HG03432 (cell line): ENCODE results near the gene GAS6.

Experiments used
- ATAC-seq: cut with Tn5 transposase; IDR thresholded peaks from one replicate; pipeline ENCODE4 v1.9.1; 2021; ENCODE audit warnings: mild to moderate bottlenecking, moderate library complexity; ENCODE audit not compliant: unreplicated experiment

Gene GAS6

DNA sequence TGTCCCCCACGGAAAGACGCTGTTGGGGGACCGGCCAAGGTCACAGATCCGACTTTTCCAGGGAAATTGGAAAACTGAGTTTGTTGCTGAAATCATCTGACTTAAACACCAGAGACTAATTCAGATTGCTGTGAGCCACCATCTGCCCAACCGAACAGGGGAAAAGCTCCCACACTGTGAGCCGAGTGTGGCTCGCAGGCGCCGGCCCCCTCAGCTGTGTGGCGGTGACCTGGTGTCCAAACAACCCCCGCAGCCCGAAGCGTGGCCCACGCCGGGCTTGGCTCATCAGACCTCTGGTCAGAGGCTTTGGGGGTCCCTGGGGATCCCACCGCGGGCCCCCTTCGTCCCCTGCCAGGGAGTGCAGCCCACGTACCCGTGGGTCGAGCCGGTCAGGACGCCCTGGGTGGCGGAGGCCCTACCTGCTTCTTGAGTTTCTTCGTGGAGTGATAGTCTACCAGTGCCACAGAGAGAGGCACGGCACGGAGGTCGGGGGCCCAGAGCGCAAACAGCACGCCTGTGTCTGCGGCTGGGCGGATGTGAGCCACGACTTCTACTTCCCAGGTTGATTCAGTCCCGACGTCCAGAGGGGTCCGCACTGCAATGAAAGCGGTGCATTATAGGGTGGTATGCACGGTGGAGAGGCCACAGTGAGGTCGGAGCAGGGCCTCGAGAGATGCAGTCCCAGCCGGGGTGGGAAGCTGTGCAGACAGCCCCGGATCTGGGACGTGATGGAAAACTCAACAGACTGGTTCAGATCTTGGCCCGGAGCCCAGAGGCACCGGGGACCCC is 40.7 kb downstream of the GAS6 start:
- no peak for ATAC-seq

DNA sequence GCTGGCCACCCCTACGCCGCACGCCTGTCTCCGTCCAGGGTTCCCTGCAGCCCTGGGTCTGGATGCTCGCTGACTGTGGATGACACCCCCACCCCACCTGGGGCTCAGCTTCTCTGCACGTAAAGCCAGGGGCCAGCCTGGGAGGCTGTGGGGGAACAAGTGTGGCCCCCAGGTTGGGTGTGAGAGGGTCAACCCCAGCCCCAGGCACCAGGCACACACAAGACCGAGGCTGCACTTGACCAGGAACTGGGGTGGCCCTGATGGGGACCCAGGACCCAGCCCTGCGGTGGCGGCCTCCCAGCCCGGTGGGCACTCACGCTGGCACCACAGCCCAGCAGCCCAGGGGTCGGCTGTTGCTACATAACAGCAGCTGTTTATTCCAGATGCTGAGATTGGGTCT is 41.6 kb downstream of the GAS6 start:
- no peak for ATAC-seq

DNA sequence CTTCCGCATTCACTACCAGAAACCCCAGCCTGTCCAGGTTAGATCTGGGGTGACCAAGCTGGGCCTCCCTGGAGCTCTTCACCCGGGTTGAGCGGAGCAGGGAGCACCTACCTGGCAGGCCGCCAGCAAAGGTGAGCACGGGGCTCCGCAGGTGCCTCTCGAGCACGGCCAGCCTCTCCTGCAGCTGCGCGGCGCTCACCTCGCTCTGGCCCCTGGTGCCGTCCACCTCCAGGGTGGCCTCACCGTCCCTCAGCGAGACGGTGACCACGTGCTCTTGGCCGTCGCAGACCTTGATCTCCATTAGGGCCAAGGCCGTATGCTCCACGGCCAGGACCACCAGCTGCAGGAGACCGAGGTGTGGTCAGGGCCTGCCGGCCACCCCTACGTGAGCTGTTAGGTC is 42.0 kb downstream of the GAS6 start:
- no peak for ATAC-seq

DNA sequence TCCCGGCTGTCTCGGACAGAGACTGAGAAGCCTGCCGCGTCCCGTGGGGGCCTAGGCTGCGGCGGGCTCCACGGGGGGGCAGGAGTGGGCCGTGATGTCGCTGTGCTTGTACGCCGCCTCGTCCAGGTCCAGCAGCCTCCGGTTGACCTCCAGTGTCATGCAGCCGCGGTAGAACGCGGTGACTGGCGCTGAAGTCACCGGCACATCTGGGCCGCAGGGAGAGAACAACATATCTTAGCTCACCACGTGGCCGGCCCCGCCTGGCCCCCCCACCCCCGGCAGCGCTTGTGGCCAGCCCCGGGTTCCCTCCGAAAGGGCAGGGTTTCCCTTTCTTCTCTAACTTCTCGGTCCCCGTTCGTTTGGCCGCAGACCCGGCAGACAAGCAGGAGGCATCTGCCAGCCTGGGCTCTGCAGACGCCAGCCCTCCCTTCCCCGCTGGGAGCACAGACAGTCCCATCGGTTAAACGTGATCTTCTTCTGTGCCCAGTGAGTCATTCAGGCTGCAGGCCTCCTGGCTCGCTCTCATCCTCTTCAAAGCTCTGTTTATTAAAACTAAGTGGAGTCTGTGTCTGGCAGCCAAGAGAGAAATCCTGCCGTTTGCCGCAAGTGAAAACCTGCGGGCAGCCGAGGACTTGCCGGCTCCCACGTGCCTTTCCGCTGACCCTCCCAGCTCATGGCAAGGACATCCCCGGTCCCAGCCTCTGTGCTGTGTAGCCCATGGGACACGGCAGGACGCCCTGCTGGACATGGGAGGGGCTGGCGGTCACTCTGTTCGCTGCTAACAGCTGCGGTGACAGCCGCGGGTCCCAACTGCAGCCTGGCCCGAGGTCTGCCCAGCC is 42.8 kb downstream of the GAS6 start:
- no peak for ATAC-seq

DNA sequence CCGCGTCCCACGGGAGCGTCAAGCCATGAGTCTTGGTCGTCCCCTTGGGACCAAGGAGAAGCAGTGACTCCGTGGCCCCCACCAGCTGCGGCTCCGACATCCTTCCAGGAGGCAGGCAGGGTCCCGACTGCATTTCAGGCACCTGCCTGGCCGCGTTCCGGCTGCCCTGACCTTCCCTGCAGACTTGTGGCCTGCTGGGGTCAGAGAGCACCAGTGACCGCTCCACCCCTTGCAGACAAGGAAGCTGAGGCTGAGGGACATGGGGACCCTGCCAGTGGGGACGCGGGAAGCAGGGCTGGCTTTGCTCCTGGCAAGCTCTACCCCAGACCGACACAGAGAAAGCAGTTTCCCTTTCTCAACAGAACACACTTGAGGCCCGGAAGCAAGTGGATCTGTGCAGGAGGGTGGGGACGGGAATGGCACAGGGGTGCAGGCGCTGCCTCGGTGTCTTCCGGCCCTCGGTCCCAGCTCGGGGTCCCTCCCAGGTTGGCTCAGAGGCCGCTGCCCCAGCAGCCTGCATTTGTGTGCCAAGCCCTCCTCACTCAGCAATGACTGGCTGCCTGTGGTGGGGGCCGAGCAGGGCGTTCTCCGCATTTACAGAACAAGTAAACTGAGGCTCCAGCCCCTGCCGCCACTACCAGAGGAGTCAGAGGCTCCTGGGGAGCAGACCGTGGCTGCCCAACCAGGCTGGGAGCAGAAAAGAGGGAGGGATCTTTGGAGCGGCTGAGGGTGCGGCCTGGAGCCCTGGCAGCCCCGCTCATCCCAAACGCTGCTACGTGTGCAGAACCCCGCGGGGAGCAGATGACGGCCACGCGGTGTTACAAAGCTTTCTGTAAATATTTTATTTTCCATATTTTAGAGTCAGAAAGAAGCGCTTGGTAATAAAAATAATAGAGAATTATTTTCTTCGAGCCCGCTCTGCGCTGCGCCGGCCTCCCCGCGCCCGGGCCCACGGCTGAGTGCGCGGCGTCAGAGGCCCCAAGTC is 43.9 kb downstream of the GAS6 start:
- no peak for ATAC-seq

DNA sequence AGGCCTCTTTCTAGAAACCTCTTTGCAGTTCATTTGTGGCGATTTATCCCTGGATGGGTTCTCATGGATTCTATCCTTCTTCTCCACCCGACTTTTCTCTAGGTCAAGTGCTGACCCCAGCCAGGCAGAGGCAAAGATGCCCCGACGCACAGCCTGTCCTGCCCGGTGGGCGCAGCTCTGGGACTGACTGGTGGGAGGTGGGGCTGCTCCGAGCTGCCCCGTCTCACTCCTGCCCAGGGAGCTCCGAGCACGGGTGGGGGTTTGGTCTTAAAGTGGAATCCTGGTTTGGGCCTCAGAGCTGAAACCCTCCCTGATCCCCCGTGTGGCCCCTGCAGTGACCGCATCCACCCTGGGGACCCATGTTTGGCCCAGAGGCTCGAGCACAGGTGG is 44.5 kb downstream of the GAS6 start:
- no peak for ATAC-seq

DNA sequence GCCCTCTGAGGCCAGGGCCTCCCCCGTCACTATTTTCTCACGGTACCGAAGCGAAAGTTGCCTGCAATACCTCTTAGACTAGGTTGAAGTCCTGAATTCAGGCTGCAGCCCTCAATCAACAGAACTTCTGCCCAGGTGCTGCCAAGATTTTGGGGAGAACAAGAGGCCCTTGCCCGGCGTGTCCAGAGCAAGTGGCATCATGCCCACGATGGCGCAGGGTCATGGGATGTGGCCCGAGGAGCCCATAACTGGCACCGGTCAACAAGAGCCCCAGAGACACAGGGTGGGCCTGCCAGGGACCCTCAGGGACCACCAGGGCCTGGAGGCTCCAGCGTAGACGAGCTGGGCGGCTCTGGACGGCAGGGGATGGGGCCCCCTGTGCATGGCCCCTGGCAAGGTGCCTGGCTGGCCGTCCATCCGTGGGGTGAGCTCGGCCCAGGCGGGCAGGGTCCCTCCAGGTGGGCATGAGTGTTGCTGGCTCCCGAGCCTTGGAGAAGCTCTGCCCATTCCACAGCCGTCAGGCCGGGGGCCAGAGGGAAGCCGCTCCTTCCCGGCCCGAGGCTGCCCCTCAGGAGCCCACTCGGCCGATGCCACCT is 45.1 kb downstream of the GAS6 start:
- ATAC-seq: no peak

DNA sequence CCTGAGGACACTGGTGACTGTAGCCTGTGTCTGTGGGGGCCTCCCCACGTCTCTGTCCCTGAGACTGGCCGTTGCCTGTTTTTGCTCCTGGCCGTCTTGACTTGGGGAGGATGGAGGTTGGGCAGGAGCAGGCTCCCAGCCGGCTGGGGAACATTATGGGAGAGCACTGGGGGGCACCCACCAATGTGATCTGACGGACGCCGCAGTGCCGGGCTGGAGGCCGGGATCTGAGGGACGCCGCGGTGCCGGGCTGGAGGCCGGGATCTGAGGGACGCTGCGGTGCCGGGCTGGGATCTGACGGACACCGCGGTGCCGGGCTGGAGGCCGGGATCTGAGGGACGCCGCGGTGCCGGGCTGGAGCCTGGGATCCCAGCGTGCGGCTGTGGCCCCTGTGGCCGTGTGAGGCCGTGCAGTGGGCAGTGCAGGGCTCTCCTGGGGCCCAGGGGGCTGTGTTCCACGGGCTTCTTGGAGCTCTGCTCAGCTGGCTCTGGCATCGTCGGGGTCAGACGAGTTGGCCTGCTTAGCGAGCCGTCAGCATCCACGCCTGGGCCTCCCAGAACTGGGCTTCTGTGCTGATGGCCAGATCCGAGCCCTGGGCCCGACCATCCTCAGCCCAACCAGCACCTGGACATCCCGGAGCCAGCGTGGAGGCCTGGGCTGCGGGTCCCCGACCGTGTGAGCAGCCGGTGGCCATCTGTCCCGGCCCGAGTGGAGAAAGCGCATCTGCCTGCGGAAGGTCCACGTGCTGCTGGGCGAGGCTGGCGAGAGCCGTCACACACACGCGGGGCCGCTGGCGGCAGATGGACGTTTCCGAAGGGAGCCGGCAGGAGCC is 45.8 kb downstream of the GAS6 start:
- no peak for ATAC-seq

DNA sequence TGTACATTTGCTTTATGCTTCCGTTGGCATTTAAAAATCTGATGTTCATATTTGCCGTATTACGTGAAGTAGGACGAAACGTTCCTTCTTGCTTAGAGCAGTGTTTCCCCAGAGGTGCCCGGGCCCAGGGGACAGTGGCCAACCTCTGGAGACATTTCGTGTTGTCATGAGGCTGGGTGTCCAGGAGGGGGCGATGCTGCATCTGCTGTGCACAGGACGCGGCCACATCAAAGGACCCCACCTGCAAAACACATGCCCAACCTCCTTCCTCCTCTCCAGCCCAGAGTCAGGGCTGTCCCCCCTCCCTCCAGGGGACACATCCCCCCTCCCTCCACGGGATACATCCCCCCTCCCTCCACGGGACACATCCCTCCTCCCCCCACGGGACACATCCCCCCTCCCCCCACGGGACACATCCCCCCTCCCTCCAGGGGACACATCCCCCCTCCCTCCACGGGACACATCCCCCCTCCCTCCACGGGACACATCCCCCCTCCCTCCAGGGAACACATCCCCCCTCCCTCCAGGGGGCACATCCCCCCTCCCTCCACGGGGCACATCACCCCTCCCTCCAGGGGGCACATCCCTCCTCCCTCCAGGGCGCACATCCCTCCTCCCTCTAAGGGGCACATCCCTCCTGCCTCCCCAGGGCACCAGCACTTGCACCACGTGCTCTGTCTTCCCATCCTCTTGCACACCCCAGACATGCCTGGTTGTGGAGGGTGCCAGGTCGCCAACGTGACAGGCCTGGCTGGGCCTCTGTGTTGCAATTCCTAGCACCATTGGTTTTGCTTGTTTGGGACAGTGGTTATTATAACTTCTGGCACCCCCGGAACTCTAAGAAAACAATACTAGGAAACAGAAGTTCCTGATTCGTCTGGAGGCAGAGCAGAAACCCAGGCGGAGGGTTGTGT is 46.7 kb downstream of the GAS6 start:
- peak; percentile 50 for ATAC-seq

DNA sequence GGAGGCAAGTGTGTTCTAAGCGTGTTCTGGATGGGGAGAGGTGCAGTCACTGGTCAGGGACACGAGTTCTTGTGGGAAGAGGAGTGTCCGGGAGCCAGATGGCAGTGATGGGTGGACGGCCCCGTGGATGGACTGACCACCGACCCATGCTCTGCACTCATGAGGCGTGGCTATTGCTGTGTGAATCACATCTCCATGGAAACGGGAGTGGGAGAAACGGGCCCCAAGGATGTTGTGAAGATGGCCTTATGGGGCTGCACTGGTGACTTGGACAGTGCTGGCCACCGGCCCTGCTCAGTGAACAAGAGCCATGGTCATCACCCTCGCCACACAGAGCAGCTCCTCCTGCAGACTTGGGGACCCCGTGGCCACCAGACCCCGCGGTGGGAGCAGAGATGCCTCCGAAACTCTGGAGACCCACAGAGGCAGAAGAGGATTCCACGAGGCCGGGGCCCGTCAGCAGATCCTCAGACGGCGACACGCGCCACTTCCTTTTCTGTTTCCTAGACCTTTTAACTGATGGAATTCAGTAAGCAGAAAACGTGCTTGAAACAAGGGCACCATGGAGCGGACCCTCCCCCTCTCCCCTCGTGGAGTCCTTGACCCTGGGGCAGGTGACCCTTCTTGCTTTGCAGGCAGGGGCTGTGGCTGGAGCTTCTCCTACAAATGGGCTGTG is 47.5 kb downstream of the GAS6 start:
- no peak for ATAC-seq

DNA sequence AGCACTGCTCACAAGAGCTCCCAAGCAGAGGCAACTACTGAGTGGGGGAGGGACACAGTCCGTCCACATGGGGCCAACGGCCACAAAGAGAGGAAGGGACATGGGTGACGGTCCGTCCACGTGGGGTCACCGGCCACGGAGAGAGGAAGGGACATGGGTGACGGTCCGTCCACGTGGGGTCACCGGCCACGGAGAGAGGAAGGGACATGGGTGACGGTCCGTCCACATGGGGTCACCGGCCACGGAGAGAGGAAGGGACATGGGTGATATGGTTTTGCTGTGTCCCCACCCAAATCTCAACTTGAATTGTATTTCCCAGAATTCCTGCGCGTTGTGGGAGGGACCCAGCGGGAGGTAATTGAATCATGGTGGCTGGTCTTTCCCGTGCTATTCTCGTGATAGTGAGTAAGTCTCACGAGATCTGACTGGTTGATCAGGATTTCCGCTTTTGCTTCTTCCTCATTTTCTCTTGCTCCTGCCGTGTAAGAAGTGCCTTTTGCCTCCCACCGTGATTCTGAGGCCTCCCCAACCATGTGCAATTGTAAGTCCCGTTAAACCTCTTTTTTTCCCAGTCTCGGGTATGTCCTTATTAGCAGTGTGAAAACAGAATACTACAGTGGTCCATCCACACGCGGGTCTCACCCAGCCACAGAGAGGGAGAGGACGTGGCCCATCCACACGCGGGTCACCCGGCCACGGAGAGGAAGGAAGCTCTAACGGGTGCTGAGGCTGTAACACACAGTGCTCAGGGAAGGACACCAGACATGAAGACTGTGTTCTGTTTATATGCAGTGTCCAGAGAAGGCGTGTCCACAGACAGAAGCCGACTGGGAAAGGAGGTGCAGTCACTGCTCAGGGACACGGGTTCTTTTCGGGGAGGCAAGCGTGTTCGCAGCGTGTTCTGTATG is 48.5 kb downstream of the GAS6 start:
- ATAC-seq: no peak

DNA sequence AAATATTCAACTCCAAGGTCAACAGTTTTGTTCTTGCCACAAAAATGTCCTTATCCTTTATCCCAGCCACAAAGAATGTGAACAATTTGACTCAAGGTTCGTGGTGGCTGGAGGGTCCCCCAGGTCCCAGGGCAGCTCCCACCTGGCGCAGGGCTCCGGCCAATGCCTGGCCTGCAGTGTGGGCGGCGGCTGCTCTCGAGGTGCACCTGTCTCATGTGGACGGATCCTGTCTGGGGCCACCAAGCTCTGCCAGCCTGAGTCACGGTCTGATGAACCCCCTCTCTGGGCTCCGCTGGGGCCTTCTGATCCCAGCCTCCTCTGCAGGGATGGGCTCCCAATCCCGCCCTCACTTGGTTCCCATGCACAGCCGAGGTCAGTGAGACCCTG is 49.4 kb downstream of the GAS6 start:
- no peak for ATAC-seq

DNA sequence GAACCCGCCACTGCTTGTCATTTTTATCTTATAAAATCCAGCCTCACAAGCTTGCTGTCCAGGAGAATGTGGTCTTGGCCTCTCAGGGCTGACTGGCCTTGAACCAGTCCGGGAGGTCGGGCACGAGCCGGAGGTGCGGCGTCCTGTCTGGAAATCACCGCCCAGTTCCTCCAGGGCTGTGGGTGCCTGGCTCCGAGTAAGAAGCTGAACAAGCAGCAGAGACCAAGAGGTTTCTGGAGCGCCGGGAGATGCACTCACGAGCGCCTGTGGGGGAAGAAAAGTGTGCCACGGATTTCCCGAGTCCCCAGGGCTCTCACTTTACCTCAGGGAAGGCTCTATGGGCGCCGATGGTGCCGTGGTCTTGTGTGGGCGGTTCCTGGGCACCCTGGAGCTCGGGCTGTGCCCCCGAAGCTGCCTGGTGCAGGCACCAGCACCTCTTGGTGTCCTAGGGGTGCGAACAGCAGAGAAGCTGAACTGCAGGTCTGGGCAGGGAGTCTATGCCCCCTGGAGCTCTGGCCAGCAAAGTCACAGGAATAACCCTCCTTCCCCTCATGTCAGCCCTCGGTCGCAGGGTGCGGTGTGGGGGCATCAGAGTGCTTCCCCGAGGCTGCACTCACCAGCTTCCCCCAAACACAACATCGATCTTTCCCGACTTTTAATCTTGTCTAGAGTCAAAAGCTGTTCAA is 50.0 kb downstream of the GAS6 start:
- no peak for ATAC-seq

DNA sequence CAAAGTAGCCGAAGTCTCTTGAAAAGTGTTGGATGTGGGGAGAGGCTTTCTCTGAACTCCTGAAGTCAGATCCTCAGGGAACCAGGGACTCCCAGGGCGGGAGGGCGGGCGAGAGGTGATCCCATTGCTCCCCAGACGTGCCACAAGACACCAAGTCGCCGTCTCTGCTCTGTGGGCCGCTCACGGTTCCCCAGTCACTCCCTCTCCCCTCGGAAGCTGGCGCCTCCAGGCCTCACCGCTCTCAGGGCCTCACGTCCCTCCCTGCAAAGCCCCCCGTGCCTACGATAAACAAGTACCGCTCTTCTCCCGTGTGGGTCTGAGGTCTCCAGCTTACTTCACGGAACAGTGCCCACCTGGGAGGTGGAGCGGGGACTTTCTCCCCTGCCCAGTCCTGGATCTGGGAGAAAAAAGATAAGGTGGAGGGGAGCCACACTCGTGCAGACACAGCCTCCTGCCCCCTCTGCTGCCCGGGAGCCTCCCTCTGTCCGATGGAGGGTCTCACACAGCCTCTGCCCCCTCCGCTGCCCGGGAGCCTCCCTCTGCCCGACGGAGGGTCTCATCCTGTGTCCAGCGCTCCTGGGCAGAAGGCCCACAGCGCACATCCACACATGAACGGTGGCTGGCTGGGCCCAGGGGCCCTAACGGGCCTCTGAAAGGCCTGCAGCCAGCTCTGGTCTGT is 50.7 kb downstream of the GAS6 start:
- no peak for ATAC-seq

DNA sequence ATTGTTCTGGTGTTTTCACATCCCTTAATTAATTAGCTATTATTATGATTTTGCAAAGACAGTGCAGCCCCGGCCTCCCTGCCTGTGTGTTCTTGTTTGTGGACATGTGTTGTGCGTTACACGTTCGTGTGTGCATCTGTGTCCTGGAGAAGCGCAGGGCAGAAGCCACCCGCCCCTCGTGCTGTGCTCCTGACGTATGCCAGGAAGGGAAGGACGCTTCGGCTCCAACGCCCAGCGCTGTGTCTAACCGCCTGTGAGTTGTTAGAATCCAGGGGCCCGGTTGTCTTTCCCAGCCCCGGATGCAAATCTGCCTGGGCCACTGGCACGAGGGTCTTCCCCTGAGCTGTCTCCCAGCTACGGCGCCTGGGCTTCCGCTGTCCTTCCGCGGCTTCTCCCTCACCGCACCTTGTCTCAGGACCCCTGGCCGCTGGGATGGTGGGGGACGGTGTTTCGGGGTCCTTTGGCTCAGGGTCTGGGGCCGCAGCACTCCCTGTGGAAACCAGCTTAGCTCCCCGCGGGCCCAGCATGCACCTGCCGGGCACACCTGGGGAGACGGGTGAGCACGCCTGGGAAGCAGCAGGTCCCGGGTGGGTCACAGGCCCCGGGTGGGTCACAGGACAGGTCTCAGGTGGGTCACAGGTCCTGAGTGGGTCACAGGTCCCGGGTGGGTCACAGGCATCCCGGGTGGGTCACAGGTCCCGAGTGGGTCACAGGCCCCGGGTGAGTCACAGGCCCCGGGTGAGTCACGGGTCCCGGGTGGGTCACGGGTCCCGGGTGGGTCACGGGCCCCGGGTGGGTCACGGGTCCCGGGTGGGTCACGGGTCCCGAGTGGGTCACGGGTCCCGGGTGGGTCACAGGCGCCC is 51.5 kb downstream of the GAS6 start:
- no peak for ATAC-seq
